Measurements from ENCODE around the gene BSND. TPM values are rescaled to one million over a fixed set of nuclear protein-coding genes. Genes with fewer than 3 reads are reported as not detected.
A peak's percentile ranks its signal among the peaks of the same experiment; 100 is the strongest.

Gene BSND
- total RNA-seq, 4 donors from 2014 or later: not detected

DNA sequence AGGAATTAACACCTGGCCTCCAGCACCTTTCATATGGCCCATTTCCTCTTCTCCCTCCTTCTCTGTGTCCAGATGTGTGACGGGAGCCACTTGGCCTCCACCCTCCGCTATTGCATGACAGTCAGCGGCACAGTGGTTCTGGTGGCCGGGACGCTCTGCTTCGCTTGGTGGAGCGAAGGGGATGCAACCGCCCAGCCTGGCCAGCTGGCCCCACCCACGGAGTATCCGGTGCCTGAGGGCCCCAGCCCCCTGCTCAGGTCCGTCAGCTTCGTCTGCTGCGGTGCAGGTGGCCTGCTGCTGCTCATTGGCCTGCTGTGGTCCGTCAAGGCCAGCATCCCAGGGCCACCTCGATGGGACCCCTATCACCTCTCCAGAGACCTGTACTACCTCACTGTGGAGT lies 12.7 kb upstream of the BSND start:
- Histone ChIP-seq H3K4me3 (no peak overlapping the region), H3K4me1 (no peaks in the 10 kb centered on the region), H3K36me3 (no peaks in the 10 kb centered on the region), H3K9me3 (no peaks in the 10 kb centered on the region), H3K27me3 (no peaks in the 10 kb centered on the region), H3K27ac (no peak overlapping the region)
- peak in 1 of 3 donors; percentile 32 for DNase-seq
- TF ChIP-seq, protein P1, sequence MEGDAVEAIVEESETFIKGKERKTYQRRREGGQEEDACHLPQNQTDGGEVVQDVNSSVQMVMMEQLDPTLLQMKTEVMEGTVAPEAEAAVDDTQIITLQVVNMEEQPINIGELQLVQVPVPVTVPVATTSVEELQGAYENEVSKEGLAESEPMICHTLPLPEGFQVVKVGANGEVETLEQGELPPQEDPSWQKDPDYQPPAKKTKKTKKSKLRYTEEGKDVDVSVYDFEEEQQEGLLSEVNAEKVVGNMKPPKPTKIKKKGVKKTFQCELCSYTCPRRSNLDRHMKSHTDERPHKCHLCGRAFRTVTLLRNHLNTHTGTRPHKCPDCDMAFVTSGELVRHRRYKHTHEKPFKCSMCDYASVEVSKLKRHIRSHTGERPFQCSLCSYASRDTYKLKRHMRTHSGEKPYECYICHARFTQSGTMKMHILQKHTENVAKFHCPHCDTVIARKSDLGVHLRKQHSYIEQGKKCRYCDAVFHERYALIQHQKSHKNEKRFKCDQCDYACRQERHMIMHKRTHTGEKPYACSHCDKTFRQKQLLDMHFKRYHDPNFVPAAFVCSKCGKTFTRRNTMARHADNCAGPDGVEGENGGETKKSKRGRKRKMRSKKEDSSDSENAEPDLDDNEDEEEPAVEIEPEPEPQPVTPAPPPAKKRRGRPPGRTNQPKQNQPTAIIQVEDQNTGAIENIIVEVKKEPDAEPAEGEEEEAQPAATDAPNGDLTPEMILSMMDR (IDR thresholded peaks at IDR 0.05): no peak
- no peak for TF ChIP-seq POLR2A (IDR thresholded peaks at IDR 0.05)

DNA sequence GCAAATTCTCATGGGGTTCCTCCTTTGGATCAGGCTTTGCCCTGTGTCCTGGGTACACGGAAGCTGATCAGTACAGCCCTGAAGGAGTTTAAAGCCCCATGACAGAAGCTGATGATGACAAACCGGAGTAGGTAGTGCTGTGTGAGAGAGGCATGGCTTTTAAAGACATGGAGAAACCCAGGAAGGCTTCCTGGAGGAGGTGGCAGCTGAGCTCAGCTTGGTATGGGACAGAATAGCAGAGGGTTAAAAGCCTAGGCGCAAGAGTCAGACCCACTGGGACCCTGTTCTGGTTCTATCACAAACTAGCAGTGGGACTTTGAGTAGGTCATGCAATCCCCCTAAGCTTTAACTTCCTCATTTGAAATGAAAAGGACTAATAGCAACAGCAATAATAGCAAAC lies 12.2 kb upstream of the BSND start:
- Histone ChIP-seq H3K9me3 (no peaks in the 10 kb centered on the region), H3K27me3 (no peaks in the 10 kb centered on the region), H3K36me3 (no peaks in the 10 kb centered on the region), H3K4me1 (no peaks in the 10 kb centered on the region), H3K27ac (no peak overlapping the region), H3K4me3 (no peak overlapping the region)
- no peak for DNase-seq
- TF ChIP-seq POLR2A (IDR thresholded peaks at IDR 0.05): no peak
- TF ChIP-seq, protein P1 (IDR thresholded peaks at IDR 0.05): no peak

DNA sequence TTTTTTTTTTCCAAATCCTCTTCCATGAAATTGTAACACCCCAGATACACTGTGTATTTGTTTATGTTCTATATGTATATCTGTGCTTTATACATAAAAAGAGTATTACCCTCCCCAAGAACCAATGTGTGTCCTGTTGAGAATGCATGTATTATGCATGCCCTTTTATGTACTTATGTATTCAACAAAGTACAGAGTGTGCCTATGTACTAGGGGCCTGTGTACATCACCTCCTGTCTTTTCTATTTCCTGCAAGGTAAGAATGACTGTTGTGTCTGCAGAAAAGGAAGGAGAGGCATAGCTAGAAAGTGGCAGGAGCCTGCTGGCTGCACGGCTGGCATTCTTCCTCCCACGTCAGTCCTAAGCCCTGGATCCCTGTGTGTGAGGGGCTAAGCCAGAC lies 11.3 kb upstream of the BSND start:
- DNase-seq: peak in 1 of 3 donors; percentile 14
- no peaks in the 10 kb centered on the region for H3K9me3 ChIP-seq
- no peaks in the 10 kb centered on the region for H3K36me3 ChIP-seq
- no peak overlapping the region for H3K27ac ChIP-seq
- TF ChIP-seq, protein P1 (IDR thresholded peaks at IDR 0.05): no peak
- TF ChIP-seq POLR2A (IDR thresholded peaks at IDR 0.05): no peak
- no peak overlapping the region for H3K4me3 ChIP-seq
- H3K27me3 ChIP-seq: no peaks in the 10 kb centered on the region
- H3K4me1 ChIP-seq: no peaks in the 10 kb centered on the region

DNA sequence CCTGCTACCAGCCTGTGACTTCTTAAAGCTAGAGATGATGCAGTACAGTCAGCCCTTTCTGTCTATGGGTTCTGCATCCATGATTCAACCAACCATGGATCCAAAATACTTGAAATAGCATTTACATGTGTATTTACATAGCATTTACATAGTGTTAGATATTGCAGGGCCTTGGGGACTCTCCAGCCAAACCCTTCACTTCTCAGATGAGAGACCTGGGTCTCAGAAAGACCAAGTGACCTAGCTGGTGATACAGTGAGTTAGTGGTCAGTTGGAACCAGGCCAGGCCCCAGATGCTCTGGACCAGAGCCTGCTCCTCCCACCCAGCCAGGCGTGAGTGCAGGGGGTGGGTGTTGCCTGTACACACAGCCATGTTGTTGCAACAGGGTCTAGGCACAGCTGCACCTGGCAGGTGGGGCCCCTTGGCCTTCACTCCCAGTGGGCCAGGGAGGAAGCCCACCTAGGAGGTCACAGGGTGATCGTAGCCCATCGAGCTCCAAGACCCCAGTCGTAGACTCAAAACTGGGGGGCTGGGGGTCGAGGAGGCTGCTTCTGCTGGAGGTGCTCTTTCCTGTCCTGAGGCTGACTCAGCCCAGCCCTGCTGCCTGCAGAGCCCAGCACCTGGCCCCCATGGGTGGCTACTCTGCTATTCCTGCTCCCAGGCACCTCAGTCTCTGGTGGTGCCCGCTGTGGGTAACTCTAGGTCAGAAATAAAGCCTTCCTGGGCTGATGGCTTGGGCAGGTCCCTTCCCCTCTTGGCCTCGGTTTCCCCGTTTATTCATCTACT lies 10.6 kb upstream of the BSND start:
- Histone ChIP-seq H3K36me3 (no peaks in the 10 kb centered on the region), H3K9me3 (no peaks in the 10 kb centered on the region), H3K27ac (no peak overlapping the region), H3K4me1 (no peaks in the 10 kb centered on the region), H3K4me3 (no peak overlapping the region), H3K27me3 (no peaks in the 10 kb centered on the region)
- TF ChIP-seq, protein P1 (IDR thresholded peaks at IDR 0.05): no peak
- no peak for TF ChIP-seq POLR2A (IDR thresholded peaks at IDR 0.05)
- DNase-seq: peak in 1 of 3 donors; percentile 49

DNA sequence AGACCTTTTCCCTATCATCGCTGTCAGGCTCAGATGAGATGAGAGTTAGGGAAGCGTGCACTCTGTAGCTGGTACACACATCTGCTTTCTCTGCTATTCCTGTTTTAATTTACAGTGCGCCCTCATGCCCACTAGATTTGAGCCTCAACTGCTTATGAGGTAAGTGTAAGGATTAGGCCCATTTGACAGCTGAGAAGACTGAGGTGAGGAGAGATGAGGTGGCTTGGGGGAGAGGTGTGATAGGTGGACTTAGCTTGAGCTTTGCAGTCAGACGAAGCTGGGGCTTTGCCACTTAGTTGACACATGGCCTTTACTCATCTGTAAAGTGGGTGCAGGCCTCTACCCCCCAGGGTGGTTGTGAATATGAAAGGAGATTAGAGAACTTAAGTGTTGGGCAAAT lies 9.8 kb upstream of the BSND start:
- Histone ChIP-seq H3K27ac (peak overlapping the region in 2 of 4 donors; percentile 23 to 60), H3K4me3 (no peak overlapping the region), H3K27me3 (no peaks in the 10 kb centered on the region), H3K36me3 (no peaks in the 10 kb centered on the region), H3K4me1 (no peaks in the 10 kb centered on the region), H3K9me3 (no peaks in the 10 kb centered on the region)
- no peak for TF ChIP-seq POLR2A (IDR thresholded peaks at IDR 0.05)
- TF ChIP-seq, protein P1 (IDR thresholded peaks at IDR 0.05): no peak
- DNase-seq: no peak
